Liver (tissue), 9 donors: Measurements from ENCODE around the gene CREM. TPM values are rescaled to one million over a fixed set of nuclear protein-coding genes. Genes with fewer than 3 reads are reported as not detected.

Experiments used
- DNase-seq: peaks from one replicate; pipeline ENCODE4 v3.0.0-alpha.2; 2017; ENCODE audit warnings: low spot score
- H3K27ac ChIP-seq, 2 donors: one replicate each; pipeline ENCODE4 v1.7.0; 2013; ENCODE audit warnings: inconsistent platforms in 2 of 2, low read length in 2 of 2, control low read depth in 1 of 2, low read depth in 1 of 2, mild to moderate bottlenecking in 1 of 2
- H3K27me3 ChIP-seq, 4 donors: one replicate each; pipeline versions ENCODE4 v1.6.1 to v1.7.0; 2013; ENCODE audit warnings: low read length in 3 of 4, inconsistent platforms in 1 of 4, mild to moderate bottlenecking in 1 of 4, moderate library complexity in 1 of 4; ENCODE audit not compliant: control insufficient read depth in 4 of 4, insufficient read depth in 4 of 4
- H3K36me3 ChIP-seq, 4 donors: one replicate each; pipeline versions ENCODE4 v1.6.1 to v1.7.0; 2013; ENCODE audit warnings: low read length in 3 of 4, mild to moderate bottlenecking in 3 of 4, low read depth in 1 of 4, moderate library complexity in 1 of 4; ENCODE audit not compliant: control insufficient read depth in 4 of 4, insufficient read depth in 3 of 4
- H3K4me1 ChIP-seq, 4 donors: one replicate each; pipeline versions ENCODE4 v1.6.1 to v1.7.0; 2013; ENCODE audit warnings: low read length in 3 of 4, mild to moderate bottlenecking in 3 of 4, moderate library complexity in 1 of 4; ENCODE audit not compliant: control insufficient read depth in 4 of 4, insufficient read depth in 4 of 4
- H3K4me3 ChIP-seq, 3 donors: one replicate each; pipeline versions ENCODE4 v1.6.1 to v1.7.0; 2013; ENCODE audit warnings: low read length in 3 of 3, control low read depth in 1 of 3, low read depth in 1 of 3, mild to moderate bottlenecking in 1 of 3
- H3K9ac ChIP-seq, 2 donors: one replicate each; pipeline ENCODE4 v1.7.0; 2013; ENCODE audit warnings: low read length in 2 of 2, mild to moderate bottlenecking in 2 of 2, moderate library complexity in 2 of 2, control low read depth in 1 of 2, low read depth in 1 of 2
- H3K9me3 ChIP-seq, 4 donors: one replicate each; pipeline versions ENCODE4 v1.6.1 to v1.7.0; 2013; ENCODE audit warnings: low read length in 3 of 4; ENCODE audit not compliant: control insufficient read depth in 4 of 4
- ATF3 ChIP-seq: IDR thresholded peaks from 2 replicates; pipeline ENCODE4 v1.6.1; 2016; ENCODE audit warnings: antibody characterized with exemption
- CTCF ChIP-seq: fragments of 150-350 bp; IDR thresholded peaks from 2 replicates; pipeline ENCODE4 v1.5.1; 2017; ENCODE audit warnings: improper control_type of control experiment, low read depth, low read length; ENCODE audit not compliant: missing input control
- EGR1 ChIP-seq, 2 donors: IDR thresholded peaks; 2 replicates each; pipeline ENCODE4 v1.6.1; 2016 to 2018; ENCODE audit warnings: antibody characterized with exemption in 2 of 2, low read depth in 2 of 2
- FOXA2 ChIP-seq: IDR thresholded peaks from 2 replicates; pipeline ENCODE4 v1.6.1; 2016; ENCODE audit warnings: antibody characterized with exemption
- GABPA ChIP-seq, 2 donors: IDR thresholded peaks in 1 of 2; conservative IDR thresholded peaks in 1 of 2; 2 replicates each; pipeline ENCODE4 v1.6.1; 2016; ENCODE audit warnings: antibody characterized with exemption in 2 of 2, mild to moderate bottlenecking in 1 of 2, moderate library complexity in 1 of 2
- HNF4A ChIP-seq, 2 donors: conservative IDR thresholded peaks; 2 replicates each; pipeline ENCODE4 v1.6.1; 2016; ENCODE audit warnings: antibody characterized with exemption in 2 of 2, mild to moderate bottlenecking in 2 of 2
- HNF4G ChIP-seq: IDR thresholded peaks from 2 replicates; pipeline ENCODE4 v1.6.1; 2016; ENCODE audit warnings: antibody characterized with exemption
- JUND ChIP-seq, 2 donors: IDR thresholded peaks; 2 replicates each; pipeline ENCODE4 v1.6.1; 2016; ENCODE audit warnings: antibody characterized with exemption in 2 of 2
- MAX ChIP-seq: IDR thresholded peaks from 2 replicates; pipeline ENCODE4 v1.6.1; 2016; ENCODE audit warnings: antibody characterized with exemption
- NR2F2 ChIP-seq: IDR thresholded peaks from 2 replicates; pipeline ENCODE4 v1.6.1; 2016; ENCODE audit warnings: antibody characterized with exemption
- REST ChIP-seq: IDR thresholded peaks from 2 replicates; pipeline ENCODE4 v1.6.1; 2016; ENCODE audit warnings: antibody characterized with exemption, mild to moderate bottlenecking
- RXRA ChIP-seq, 2 donors: IDR thresholded peaks; 2 replicates each; pipeline ENCODE4 v1.6.1; 2017 to 2018; ENCODE audit warnings: antibody characterized with exemption in 2 of 2, mild to moderate bottlenecking in 1 of 2
- SP1 ChIP-seq: IDR thresholded peaks from 2 replicates; pipeline ENCODE4 v1.6.1; 2018; ENCODE audit warnings: antibody characterized with exemption, mild to moderate bottlenecking
- TAF1 ChIP-seq: conservative IDR thresholded peaks from 2 replicates; pipeline ENCODE4 v1.6.1; 2016; ENCODE audit warnings: antibody characterized with exemption, mild to moderate bottlenecking
- YY1 ChIP-seq: IDR thresholded peaks from 2 replicates; pipeline ENCODE4 v1.6.1; 2016; ENCODE audit warnings: antibody characterized with exemption, mild to moderate bottlenecking
- ZBTB33 ChIP-seq: IDR thresholded peaks from 2 replicates; pipeline ENCODE4 v1.6.1; 2016; ENCODE audit warnings: antibody characterized with exemption
- WGBS: extraction: QIAGEN DNeasy Blood & Tissue Kit; methylation state at CpG from one replicate; pipeline ENCODE4 v1.1.7; 2013; 5-methylcytosine and 5-hydroxymethylcytosine counted together
- polyA plus RNA-seq, 2 donors: library from polyadenylated mRNA; stranded (reverse) in 1 of 2; unstranded in 1 of 2; fragments of 200-250 nt in 1 of 2; fragments of >200 nt in 1 of 2; fragmentation: Nextera tagmentation in 1 of 2; extraction: Ambion mirVana in 1 of 2; gene quantifications; one replicate each; pipeline versions ENCODE4 v1.2.1 to v1.2.3, GENCODE V29; 2013 to 2015
- total RNA-seq, 2 donors: library from RNA; depleted of rRNA; stranded (reverse); fragments of >200 nt; gene quantifications; one replicate each; pipeline ENCODE4 v1.2.3, GENCODE V29; 2014
- donor health status: healthy.
- donor health status: healthy.
- donor health status: healthy.
- donor health status: healthy.
- donor health status: healthy.

Gene CREM
- total and polyA plus RNA-seq, 4 donors, result 14.8 to 25.5 (median 22.2) TPM

GRCh38 chr10:35135861-35136260 is 9.2 kb downstream of the CREM start:
- DNase-seq, result no peak

More at GRCh38 chr10:35135861-35136260, 9.2 kb downstream of the CREM start:
- Histone ChIP-seq H3K36me3 (no peaks in the 10 kb centered on the region), H3K4me3 (no peak overlapping the region), H3K9me3 (no peaks in the 10 kb centered on the region), H3K27ac (no peak overlapping the region), H3K9ac (no peak overlapping the region), H3K4me1 (peaks cover 0 to 12% (median 4%) of the 10 kb centered on the region in 4 donors), H3K27me3 (no peaks in the 10 kb centered on the region)
- 75% methylated on average over 5 of the region's 5 CpGs for WGBS
- no peak for TF ChIP-seq ZBTB33
- no peak for TF ChIP-seq REST
- no peak for TF ChIP-seq HNF4G
- TF ChIP-seq JUND (IDR thresholded peaks at IDR 0.05), result no peak
- no peak for TF ChIP-seq TAF1
- TF ChIP-seq RXRA (IDR thresholded peaks at IDR 0.05), result no peak
- TF ChIP-seq MAX, result no peak
- TF ChIP-seq NR2F2, result no peak
- no peak for TF ChIP-seq EGR1 (IDR thresholded peaks at IDR 0.05; ENCODE audit: low read depth in 2 of 2)
- TF ChIP-seq CTCF, result no peak
- no peak for TF ChIP-seq SP1
- no peak for TF ChIP-seq GABPA (IDR thresholded peaks at IDR 0.05 in 1 of 2, conservative IDR thresholded peaks at IDR 0.05 in 1 of 2)
- no peak for TF ChIP-seq ATF3
- TF ChIP-seq YY1, result no peak
- no peak for TF ChIP-seq FOXA2
- TF ChIP-seq HNF4A (conservative IDR thresholded peaks at IDR 0.05), result no peak
